Measurements from ENCODE around the gene ZFP62.

DNA sequence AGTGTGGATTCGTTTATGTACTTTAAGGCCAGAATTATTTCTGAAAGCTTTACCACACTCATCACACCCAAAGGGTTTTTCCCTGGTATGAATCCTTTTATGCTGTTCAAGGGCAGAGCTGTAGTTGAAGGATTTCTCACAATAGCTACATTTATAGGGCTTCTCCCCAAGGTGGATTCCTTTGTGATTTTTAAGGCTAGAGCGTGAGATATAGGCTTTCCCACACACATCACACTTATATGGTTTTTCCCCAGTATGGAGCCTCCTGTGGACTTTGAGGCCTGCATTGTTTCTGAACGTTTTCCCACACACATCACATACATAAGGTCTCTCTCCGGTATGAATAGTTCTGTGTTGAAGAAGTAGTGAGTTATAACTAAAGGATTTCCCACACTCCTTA is 11.2 kb downstream of the ZFP62 start:
- TF ChIP-seq CTCF (IDR thresholded peaks at IDR 0.05; ENCODE audit: insufficient read depth, low read length, poor library complexity, severe bottlenecking) (no peak), EZH2phosphoT487 (conservative IDR thresholded peaks at IDR 0.05; ENCODE audit: low read length) (no peak)
